Measurements from ENCODE around the gene ATF3.

Gene ATF3

GRCh38 chr1:212583643-212584042, 24.9 kb upstream of the ATF3 start:
- Histone ChIP-seq H3K79me1 (ENCODE audit: low read depth, low read length) (no peaks in the 10 kb centered on the region), H3K4me2 (ENCODE audit: insufficient read depth, low read length, poor library complexity, severe bottlenecking) (no peak overlapping the region), H2BK120ac (ENCODE audit: low read depth, low read length) (no peak overlapping the region), H3K4me3 (ENCODE audit: low read length in 2 of 2) (no peak overlapping the region), H3K9ac (ENCODE audit: low read depth, low read length, poor library complexity) (no peak overlapping the region), H3K4ac (ENCODE audit: low read length) (no peak overlapping the region), H3K4me1 (ENCODE audit: control insufficient read depth in 2 of 2, insufficient read depth in 1 of 2, low read depth in 1 of 2, low read length in 2 of 2) (peaks cover 0 to 5% of the 10 kb centered on the region in 2 donors), H3K27me3 (ENCODE audit: control insufficient read depth in 3 of 3, insufficient read depth in 3 of 3, low read depth in 1 of 3, low read length in 3 of 3) (peaks cover 0 to 30% (median 0%) of the 10 kb centered on the region in 3 experiments), H2BK12ac (ENCODE audit: low read length) (no peak overlapping the region), H4K8ac (ENCODE audit: low read depth, low read length) (no peak overlapping the region), H4K91ac (ENCODE audit: low read depth, low read length, poor library complexity) (no peak overlapping the region), H3K9me3 (replicated peaks in 1 of 2; ENCODE audit: control insufficient read depth in 2 of 2, insufficient read depth in 1 of 2, low read depth in 1 of 2, low read length in 2 of 2) (no peaks in the 10 kb centered on the region), H3K23ac (ENCODE audit: low read depth, low read length, poor library complexity) (no peak overlapping the region), H2AFZ (ENCODE audit: low read length) (no peak overlapping the region), H2BK15ac (ENCODE audit: low read length) (no peak overlapping the region), H3K36me3 (replicated peaks in 1 of 2; ENCODE audit: control insufficient read depth in 2 of 2, insufficient read depth in 2 of 2, low read length in 2 of 2) (no peaks in the 10 kb centered on the region), H3K27ac (replicated peaks; ENCODE audit: low read length) (no peak overlapping the region), H3K14ac (ENCODE audit: low read length) (no peak overlapping the region), H2BK5ac (ENCODE audit: low read length) (no peak overlapping the region), H3K18ac (ENCODE audit: low read length) (no peak overlapping the region), H2AK5ac (ENCODE audit: low read depth, low read length) (no peak overlapping the region)
- no CpG with 5 or more reads among the region's 7 CpGs for WGBS, 2 donors (ENCODE audit: extremely low coverage in 2 of 2, insufficient read length in 2 of 2, insufficient replicate concordance in 1 of 2)
- DNase-seq (ENCODE audit: low spot score), result no peak

GRCh38 chr1:212584092-212584886, 24.3 kb upstream of the ATF3 start:
- no peak overlapping the region for H4K8ac ChIP-seq (ENCODE audit: low read depth, low read length)
- no peaks in the 10 kb centered on the region for H3K9me3 ChIP-seq (replicated peaks in 1 of 2; ENCODE audit: control insufficient read depth in 2 of 2, insufficient read depth in 1 of 2, low read depth in 1 of 2, low read length in 2 of 2)
- no CpG with 5 or more reads among the region's 5 CpGs for WGBS, 2 donors (ENCODE audit: extremely low coverage in 2 of 2, insufficient read length in 2 of 2, insufficient replicate concordance in 1 of 2)

GRCh38 chr1:212585210-212585609, 23.4 kb upstream of the ATF3 start:
- Histone ChIP-seq H3K4ac (ENCODE audit: low read length) (no peak overlapping the region), H4K91ac (ENCODE audit: low read depth, low read length, poor library complexity) (no peak overlapping the region), H2BK5ac (ENCODE audit: low read length) (no peak overlapping the region), H3K79me1 (ENCODE audit: low read depth, low read length) (no peaks in the 10 kb centered on the region), H3K4me1 (ENCODE audit: control insufficient read depth in 2 of 2, insufficient read depth in 1 of 2, low read depth in 1 of 2, low read length in 2 of 2) (peaks cover 0 to 5% of the 10 kb centered on the region in 2 donors), H3K4me3 (ENCODE audit: low read length in 2 of 2) (no peak overlapping the region), H3K36me3 (replicated peaks in 1 of 2; ENCODE audit: control insufficient read depth in 2 of 2, insufficient read depth in 2 of 2, low read length in 2 of 2) (no peaks in the 10 kb centered on the region), H4K8ac (ENCODE audit: low read depth, low read length) (no peak overlapping the region), H2BK120ac (ENCODE audit: low read depth, low read length) (no peak overlapping the region), H3K23ac (ENCODE audit: low read depth, low read length, poor library complexity) (no peak overlapping the region), H3K27me3 (ENCODE audit: control insufficient read depth in 3 of 3, insufficient read depth in 3 of 3, low read depth in 1 of 3, low read length in 3 of 3) (peaks cover 0 to 30% (median 0%) of the 10 kb centered on the region in 3 experiments), H2BK15ac (ENCODE audit: low read length) (no peak overlapping the region), H3K18ac (ENCODE audit: low read length) (no peak overlapping the region), H3K9me3 (replicated peaks in 1 of 2; ENCODE audit: control insufficient read depth in 2 of 2, insufficient read depth in 1 of 2, low read depth in 1 of 2, low read length in 2 of 2) (no peaks in the 10 kb centered on the region), H2AFZ (ENCODE audit: low read length) (no peak overlapping the region), H3K27ac (replicated peaks; ENCODE audit: low read length) (no peak overlapping the region), H3K14ac (ENCODE audit: low read length) (no peak overlapping the region), H3K4me2 (ENCODE audit: insufficient read depth, low read length, poor library complexity, severe bottlenecking) (no peak overlapping the region), H2AK5ac (ENCODE audit: low read depth, low read length) (no peak overlapping the region), H2BK12ac (ENCODE audit: low read length) (no peak overlapping the region), H3K9ac (ENCODE audit: low read depth, low read length, poor library complexity) (no peak overlapping the region)
- WGBS, 2 donors (ENCODE audit: extremely low coverage in 2 of 2, insufficient read length in 2 of 2, insufficient replicate concordance in 1 of 2), result no CpG with 5 or more reads among the region's 6 CpGs
- DNase-seq (ENCODE audit: low spot score), result no peak

More at GRCh38 chr1:212584092-212584886, 24.3 kb upstream of the ATF3 start:
- Histone ChIP-seq H3K36me3 (replicated peaks in 1 of 2; ENCODE audit: control insufficient read depth in 2 of 2, insufficient read depth in 2 of 2, low read length in 2 of 2) (no peaks in the 10 kb centered on the region), H2AFZ (ENCODE audit: low read length) (no peak overlapping the region), H2BK15ac (ENCODE audit: low read length) (no peak overlapping the region), H3K4ac (ENCODE audit: low read length) (no peak overlapping the region), H2BK5ac (ENCODE audit: low read length) (no peak overlapping the region), H3K23ac (ENCODE audit: low read depth, low read length, poor library complexity) (no peak overlapping the region), H3K4me2 (ENCODE audit: insufficient read depth, low read length, poor library complexity, severe bottlenecking) (no peak overlapping the region), H2AK5ac (ENCODE audit: low read depth, low read length) (no peak overlapping the region), H4K91ac (ENCODE audit: low read depth, low read length, poor library complexity) (no peak overlapping the region), H3K27me3 (ENCODE audit: control insufficient read depth in 3 of 3, insufficient read depth in 3 of 3, low read depth in 1 of 3, low read length in 3 of 3) (peaks cover 0 to 30% (median 0%) of the 10 kb centered on the region in 3 experiments), H3K4me1 (ENCODE audit: control insufficient read depth in 2 of 2, insufficient read depth in 1 of 2, low read depth in 1 of 2, low read length in 2 of 2) (peaks cover 0 to 5% of the 10 kb centered on the region in 2 donors), H2BK12ac (ENCODE audit: low read length) (no peak overlapping the region), H3K9ac (ENCODE audit: low read depth, low read length, poor library complexity) (no peak overlapping the region), H3K14ac (ENCODE audit: low read length) (no peak overlapping the region), H3K18ac (ENCODE audit: low read length) (no peak overlapping the region), H3K4me3 (ENCODE audit: low read length in 2 of 2) (no peak overlapping the region), H2BK120ac (ENCODE audit: low read depth, low read length) (no peak overlapping the region), H3K79me1 (ENCODE audit: low read depth, low read length) (no peaks in the 10 kb centered on the region), H3K27ac (replicated peaks; ENCODE audit: low read length) (no peak overlapping the region)
- no peak for DNase-seq (ENCODE audit: low spot score)

- Histone ChIP-seq H3K9me3 (replicated peaks in 1 of 2; ENCODE audit: control insufficient read depth in 2 of 2, insufficient read depth in 1 of 2, low read depth in 1 of 2, low read length in 2 of 2) (no peaks in the 10 kb centered on the region), H3K23ac (ENCODE audit: low read depth, low read length, poor library complexity) (no peak overlapping the region), H3K4ac (ENCODE audit: low read length) (no peak overlapping the region), H2BK5ac (ENCODE audit: low read length) (no peak overlapping the region), H3K14ac (ENCODE audit: low read length) (no peak overlapping the region), H2BK15ac (ENCODE audit: low read length) (peak overlapping the region; percentile 24), H3K27me3 (ENCODE audit: control insufficient read depth in 3 of 3, insufficient read depth in 3 of 3, low read depth in 1 of 3, low read length in 3 of 3) (peaks cover 0 to 30% (median 0%) of the 10 kb centered on the region in 3 experiments), H3K79me1 (ENCODE audit: low read depth, low read length) (no peaks in the 10 kb centered on the region), H2BK120ac (ENCODE audit: low read depth, low read length) (no peak overlapping the region), H3K36me3 (replicated peaks in 1 of 2; ENCODE audit: control insufficient read depth in 2 of 2, insufficient read depth in 2 of 2, low read length in 2 of 2) (no peaks in the 10 kb centered on the region), H3K18ac (ENCODE audit: low read length) (no peak overlapping the region), H3K4me2 (ENCODE audit: insufficient read depth, low read length, poor library complexity, severe bottlenecking) (no peak overlapping the region), H2BK12ac (ENCODE audit: low read length) (no peak overlapping the region), H3K4me3 (ENCODE audit: low read length in 2 of 2) (no peak overlapping the region), H2AFZ (ENCODE audit: low read length) (no peak overlapping the region), H3K4me1 (ENCODE audit: control insufficient read depth in 2 of 2, insufficient read depth in 1 of 2, low read depth in 1 of 2, low read length in 2 of 2) (peaks cover 0 to 5% of the 10 kb centered on the region in 2 donors), H2AK5ac (ENCODE audit: low read depth, low read length) (no peak overlapping the region), H3K9ac (ENCODE audit: low read depth, low read length, poor library complexity) (no peak overlapping the region), H3K27ac (replicated peaks; ENCODE audit: low read length) (no peak overlapping the region), H4K8ac (ENCODE audit: low read depth, low read length) (no peak overlapping the region), H4K91ac (ENCODE audit: low read depth, low read length, poor library complexity) (no peak overlapping the region)
- no peak for DNase-seq (ENCODE audit: low spot score)
- no CpG with 5 or more reads among the region's 7 CpGs for WGBS, 2 donors (ENCODE audit: extremely low coverage in 2 of 2, insufficient read length in 2 of 2, insufficient replicate concordance in 1 of 2)
Measured at GRCh38 chr1:212586206-212587015, 22.1 kb upstream of the ATF3 start.
